SK-MEL-5 (cell line): Measurements from ENCODE around the gene PHF12. TPM values are rescaled to one million over a fixed set of nuclear protein-coding genes. Genes with fewer than 3 reads are reported as not detected.

Source experiments
- DNase-seq: peaks from one replicate; pipeline ENCODE4 v3.0.0-alpha.2; 2016; ENCODE audit warnings: low read depth, low spot score
- in situ Hi-C: cut with HindIII; loops from 2 replicates; pipeline ENCODE4 v1.10.0; 2016; ENCODE audit warnings: low sequenced_read_pairs, high pct_unique_total_duplicates, low pct_unique_long_range_greater_than_20kb
- total RNA-seq: library from RNA; depleted of rRNA; stranded (reverse); fragments of >200 nt; shearing (Covaris generic); gene quantifications from 2 replicates; pipeline ENCODE4 v1.2.3, GENCODE V29; 2014

Gene PHF12
- total RNA-seq, 1 experiment from 2014 or later, result 9.5 TPM

DNA sequence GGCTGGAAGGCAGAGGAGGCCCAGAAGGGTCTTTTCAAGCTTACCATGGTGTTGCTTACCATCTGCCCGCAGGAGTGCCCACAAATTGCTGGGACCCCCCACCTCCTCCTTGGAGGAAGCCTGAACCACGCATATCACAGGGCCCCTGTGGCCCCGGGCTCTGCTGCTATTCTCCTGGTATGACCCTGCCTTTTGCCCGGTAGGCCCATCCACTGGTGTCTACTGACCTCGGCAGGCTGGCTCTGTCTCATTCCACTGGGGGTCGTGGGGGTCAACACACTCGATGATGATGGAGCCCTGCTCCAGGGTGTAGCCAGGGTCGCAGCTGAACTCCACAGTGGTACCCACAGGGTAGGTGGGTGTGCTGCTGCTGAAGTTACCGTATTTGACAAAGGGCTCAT, 8.2 kb upstream of the PHF12 start:
- DNase-seq, result no peak
- in situ Hi-C loops, result no loop called here

- DNase-seq, result no peak
- in situ Hi-C loops, result no loop called here
Observed at GRCh38 chr17:28958820-28959455, 7.6 kb upstream of the PHF12 start.

GRCh38 chr17:28957992-28958355, 6.7 kb upstream of the PHF12 start:
- in situ Hi-C loops, result no loop called here
- no peak for DNase-seq

- no peak for DNase-seq
- in situ Hi-C loops, result no loop called here
Observed at GRCh38 chr17:28957277-28957991, 6.1 kb upstream of the PHF12 start.

- in situ Hi-C loops, result no loop called here
- no peak for DNase-seq
Observed at GRCh38 chr17:28956861-28957260, 5.5 kb upstream of the PHF12 start.

DNA sequence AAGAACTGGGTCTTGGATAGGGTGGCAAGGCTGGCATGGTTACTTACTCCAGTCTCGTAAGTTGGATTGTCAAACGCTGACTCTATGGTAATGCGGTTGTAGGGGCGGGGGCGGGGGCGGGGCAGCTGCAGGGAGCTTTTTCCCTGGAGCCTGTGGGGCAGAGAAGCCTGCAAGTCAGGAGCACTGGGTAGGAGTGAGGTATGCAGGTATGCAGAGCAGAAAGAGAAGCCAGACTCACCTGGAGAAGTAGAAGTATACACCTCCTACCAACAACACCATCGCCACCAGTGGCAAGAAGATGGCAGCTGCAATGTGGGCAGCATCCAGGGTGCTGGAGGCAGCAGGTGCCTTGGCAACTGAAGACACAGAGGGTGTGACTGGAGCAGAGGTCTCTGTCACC, 4.8 kb upstream of the PHF12 start:
- no peak for DNase-seq
- in situ Hi-C loops, result no loop called here

GRCh38 chr17:28955408-28955807, 4.1 kb upstream of the PHF12 start:
- DNase-seq, result no peak
- in situ Hi-C loops, result no loop called here

DNA sequence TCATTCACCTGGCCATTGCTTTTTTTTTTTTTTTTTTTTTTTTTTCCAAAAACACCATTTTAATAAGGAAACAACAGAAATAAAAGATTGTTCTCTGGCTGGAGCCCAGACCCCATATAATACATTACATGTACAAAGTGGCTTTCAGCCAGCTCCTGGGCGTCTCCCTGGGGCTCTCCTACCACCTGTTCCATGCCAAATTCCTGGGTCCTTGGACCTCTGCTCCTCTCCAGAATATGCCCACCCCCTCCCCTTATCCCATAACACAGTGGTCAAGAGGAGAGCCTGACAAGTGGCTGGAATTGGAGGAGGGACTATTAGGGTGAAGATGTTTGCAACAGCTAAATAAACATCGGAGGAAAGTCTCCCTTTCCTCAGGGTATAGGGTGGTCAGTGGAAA, 3.6 kb upstream of the PHF12 start:
- in situ Hi-C loops, result no loop called here
- no peak for DNase-seq

GRCh38 chr17:28953444-28954118, 2.3 kb upstream of the PHF12 start:
- in situ Hi-C loops, result no loop called here

DNA sequence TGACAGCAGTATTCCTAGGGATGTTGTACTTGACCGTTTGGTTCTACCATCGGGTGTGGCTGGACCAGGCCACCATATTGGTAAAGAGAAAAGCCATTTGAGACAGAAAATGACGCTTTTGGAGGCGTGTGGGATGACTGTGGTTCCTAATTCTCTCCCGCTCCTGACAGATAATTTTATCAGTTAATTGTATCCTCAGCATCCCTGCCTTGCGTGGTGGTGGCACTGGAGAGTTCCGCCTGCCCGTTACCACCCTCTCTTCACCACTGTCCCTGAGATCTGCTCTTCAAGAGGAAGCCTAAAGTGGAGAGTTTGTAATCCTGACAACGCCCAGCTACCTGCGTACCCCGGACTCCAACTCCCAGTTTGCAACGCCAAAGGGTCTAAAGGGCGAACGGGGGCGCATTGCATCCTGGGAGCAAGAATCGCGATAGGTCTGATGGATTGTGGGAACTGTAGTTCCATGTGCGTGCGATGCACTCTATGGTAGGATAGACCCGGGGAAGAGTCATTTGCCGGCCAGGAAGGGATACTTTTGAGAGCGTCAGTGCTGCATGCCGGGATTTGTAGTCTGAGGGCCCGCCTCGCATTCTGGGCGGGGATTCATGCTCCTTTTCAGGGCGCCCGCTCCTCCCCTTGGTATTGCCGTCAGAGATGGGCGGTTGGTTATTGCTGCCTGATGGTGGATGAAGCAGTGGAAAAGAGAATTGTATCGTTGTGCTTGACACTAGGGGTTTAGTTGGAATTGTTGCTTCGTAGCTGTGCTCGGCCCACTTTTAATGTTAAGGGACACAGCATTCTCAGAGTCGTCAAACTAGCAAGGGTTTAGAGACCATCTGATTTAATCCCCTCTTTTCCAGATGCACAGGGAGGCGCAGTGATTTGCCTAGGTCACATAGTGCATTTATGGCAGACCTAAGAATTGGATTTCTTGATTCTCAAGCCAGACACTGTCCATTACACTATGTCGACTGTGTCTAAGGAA, 965 bp upstream of the PHF12 start:
- DNase-seq, result peak; percentile 99
- in situ Hi-C loops, result no loop called here

More at GRCh38 chr17:28953444-28954118, 2.3 kb upstream of the PHF12 start:
- DNase-seq, result peak; percentile 67

GRCh38 chr17:28950752-28951427, 428 bp downstream of the PHF12 start:
- DNase-seq, result no peak
- in situ Hi-C loops, result no loop called here

- in situ Hi-C loops, result no loop called here
- DNase-seq, result peak; percentile 30
Observed at GRCh38 chr17:28950017-28950751, 1.1 kb downstream of the PHF12 start.

GRCh38 chr17:28949185-28950016, 1.9 kb downstream of the PHF12 start:
- peak; percentile 54 for DNase-seq
- in situ Hi-C loops, result no loop called here

DNA sequence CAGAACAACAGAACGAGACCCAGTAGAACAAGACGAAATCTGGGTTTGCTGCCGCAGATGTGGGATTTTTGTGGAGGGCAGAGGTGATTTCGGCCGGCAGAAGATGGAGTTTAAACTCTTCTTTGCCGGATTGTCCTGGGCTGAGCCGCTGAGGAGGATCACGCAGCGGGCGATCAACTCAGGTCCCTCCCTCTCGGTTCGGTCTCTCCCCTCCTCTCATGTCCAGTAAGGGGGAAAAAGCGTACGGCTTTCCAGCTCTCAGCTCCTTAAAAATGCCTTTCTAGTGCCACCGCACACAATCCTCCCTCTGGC, 2.5 kb downstream of the PHF12 start:
- in situ Hi-C loops, result no loop called here
- no peak for DNase-seq

GRCh38 chr17:28948342-28948741, 3.0 kb downstream of the PHF12 start:
- in situ Hi-C loops, result no loop called here
- DNase-seq, result no peak

GRCh38 chr17:28947639-28948038, 3.7 kb downstream of the PHF12 start:
- in situ Hi-C loops, result no loop called here
- no peak for DNase-seq
